SK-N-SH treated with all-trans-retinoic acid at 6 μM for 48 hours (cell line): ENCODE results near the gene BMP4.

Experiments
- ATAC-seq: fragments of 200-7000 bp; cut with Tn5 transposase; 3 replicates; pipeline ENCODE4 v1.9.1; 2020; ENCODE audit warnings: mild to moderate bottlenecking, moderate library complexity
- BACH2 ChIP-seq: fragments of 250-450 bp; sonication (Bioruptor Pico); IDR thresholded peaks from 2 replicates; pipeline ENCODE4 v1.9.0; 2021; ENCODE audit warnings: mild to moderate bottlenecking, borderline replicate concordance
- CSDC2 ChIP-seq: fragments of 250-450 bp; sonication (Bioruptor Pico); IDR thresholded peaks from 2 replicates; pipeline ENCODE4 v1.5.0; 2020; ENCODE audit warnings: mild to moderate bottlenecking, moderate library complexity
- ESRRG ChIP-seq: fragments of 250-450 bp; sonication (Bioruptor Pico); IDR thresholded peaks from 2 replicates; pipeline ENCODE4 v1.6.1; 2021; ENCODE audit warnings: mild to moderate bottlenecking
- GLIS3 ChIP-seq: fragments of 250-450 bp; sonication (Bioruptor Pico); IDR thresholded peaks from 2 replicates; pipeline ENCODE4 v1.5.0; 2020; ENCODE audit warnings: mild to moderate bottlenecking, moderate library complexity
- ISL1 ChIP-seq: fragments of 250-450 bp; sonication (Bioruptor Pico); IDR thresholded peaks from 2 replicates; pipeline ENCODE4 v2.1.2; 2022; ENCODE audit warnings: mild to moderate bottlenecking, moderate library complexity
- OSR1 ChIP-seq: fragments of 250-450 bp; sonication (Bioruptor Pico); IDR thresholded peaks from 2 replicates; pipeline ENCODE4 v1.8.0; 2022; ENCODE audit warnings: moderate library complexity, mild to moderate bottlenecking, inconsistent platforms
- PATZ1 ChIP-seq: fragments of 250-450 bp; sonication (Bioruptor Pico); IDR thresholded peaks from 2 replicates; pipeline ENCODE4 v1.8.0; 2020; ENCODE audit warnings: mild to moderate bottlenecking, moderate library complexity, borderline replicate concordance
- PPARA ChIP-seq: fragments of 250-450 bp; sonication (Bioruptor Pico); IDR thresholded peaks from 2 replicates; pipeline ENCODE4 v1.5.0; 2020; ENCODE audit warnings: mild to moderate bottlenecking, borderline replicate concordance
- RARB ChIP-seq: fragments of 250-450 bp; sonication (Bioruptor Pico); IDR thresholded peaks from 2 replicates; pipeline ENCODE4 v1.8.0; 2021; ENCODE audit warnings: mild to moderate bottlenecking, moderate library complexity
- SNAI2 ChIP-seq: fragments of 250-450 bp; sonication (Bioruptor Pico); IDR thresholded peaks from 2 replicates; pipeline ENCODE4 v1.5.0; 2020; ENCODE audit warnings: mild to moderate bottlenecking, moderate library complexity
- TCF4 ChIP-seq: fragments of 250-450 bp; sonication (Bioruptor Pico); IDR thresholded peaks from 2 replicates; pipeline ENCODE4 v1.8.0; 2021; ENCODE audit warnings: mild to moderate bottlenecking, moderate library complexity, borderline replicate concordance
- TOX ChIP-seq: fragments of 250-450 bp; sonication (Bioruptor Pico); IDR thresholded peaks from 2 replicates; pipeline ENCODE4 v1.8.0; 2021; ENCODE audit warnings: mild to moderate bottlenecking, moderate library complexity, borderline replicate concordance
- TSHZ2 ChIP-seq: fragments of 250-450 bp; sonication (Bioruptor Pico); IDR thresholded peaks from 2 replicates; pipeline ENCODE4 v1.5.0; 2020; ENCODE audit warnings: mild to moderate bottlenecking, moderate library complexity
- ZC3H10 ChIP-seq: fragments of 250-450 bp; sonication (Bioruptor Pico); IDR thresholded peaks from 2 replicates; pipeline ENCODE4 v1.5.1; 2021; ENCODE audit warnings: mild to moderate bottlenecking, moderate library complexity
- ZFP3 ChIP-seq: fragments of 250-450 bp; sonication (Bioruptor Pico); IDR thresholded peaks from 2 replicates; pipeline ENCODE4 v1.5.0; 2020; ENCODE audit warnings: mild to moderate bottlenecking, moderate library complexity
- ZFP30 ChIP-seq: fragments of 450-650 bp; formaldehyde crosslinking; IDR thresholded peaks from 2 replicates; pipeline ENCODE4 v1.5.0; 2022; ENCODE audit warnings: mild to moderate bottlenecking, moderate library complexity
- ZNF565 ChIP-seq: fragments of 450-650 bp; formaldehyde crosslinking; conservative IDR thresholded peaks from 2 replicates; pipeline ENCODE4 v1.5.0; 2020; ENCODE audit warnings: low read depth, mild to moderate bottlenecking, moderate library complexity
- ZNF70 ChIP-seq: fragments of 450-650 bp; formaldehyde crosslinking; IDR thresholded peaks from 2 replicates; pipeline ENCODE4 v1.5.0; 2020; ENCODE audit warnings: mild to moderate bottlenecking, moderate library complexity
- ZNF8 ChIP-seq: fragments of 450-650 bp; formaldehyde crosslinking; IDR thresholded peaks from 2 replicates; pipeline ENCODE4 v1.5.0; 2020; ENCODE audit warnings: mild to moderate bottlenecking, moderate library complexity
- TF ChIP-seq, protein P1 (sequence below): fragments of 250-450 bp; sonication (Bioruptor Pico); IDR thresholded peaks from 2 replicates; pipeline ENCODE4 v1.8.0; 2021; ENCODE audit warnings: low read depth, mild to moderate bottlenecking, moderate library complexity, borderline replicate concordance

BMP4 gene

DNA sequence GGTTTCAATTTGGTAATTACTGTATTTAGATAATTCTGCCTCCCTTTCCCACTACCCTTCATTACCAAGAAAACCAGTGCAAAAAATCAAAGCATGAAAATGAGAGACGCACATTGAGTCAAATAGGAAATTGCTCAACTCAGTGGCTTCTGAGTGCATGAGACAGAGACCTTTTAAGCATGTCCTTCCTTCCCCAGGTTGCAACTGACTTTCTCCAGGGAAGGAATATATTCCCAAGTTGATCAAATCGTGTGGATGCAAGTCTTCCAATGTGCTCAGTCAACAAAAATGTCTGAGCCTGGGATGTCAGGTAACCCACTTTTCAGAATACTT is 12.9 kb downstream of the BMP4 start:
- no peak for ATAC-seq

GRCh38 chr14:53942970-53943750 is 13.5 kb downstream of the BMP4 start:
- TF ChIP-seq GLIS3 (CRISPR knock-in tag) (no peak), PATZ1 (CRISPR knock-in tag) (no peak), ESRRG (CRISPR knock-in tag) (no peak), OSR1 (CRISPR knock-in tag) (no peak), TCF4 (CRISPR knock-in tag) (no peak), TSHZ2 (no peak), ZC3H10 (CRISPR knock-in tag) (no peak), ZNF70 (no peak), ZFP30 (CRISPR knock-in tag) (no peak), TOX (CRISPR knock-in tag) (no peak), ISL1 (CRISPR knock-in tag) (no peak), SNAI2 (CRISPR knock-in tag) (no peak), BACH2 (CRISPR knock-in tag) (no peak), RARB (CRISPR knock-in tag) (no peak), PPARA (CRISPR knock-in tag) (no peak)
- TF ChIP-seq, protein P1, sequence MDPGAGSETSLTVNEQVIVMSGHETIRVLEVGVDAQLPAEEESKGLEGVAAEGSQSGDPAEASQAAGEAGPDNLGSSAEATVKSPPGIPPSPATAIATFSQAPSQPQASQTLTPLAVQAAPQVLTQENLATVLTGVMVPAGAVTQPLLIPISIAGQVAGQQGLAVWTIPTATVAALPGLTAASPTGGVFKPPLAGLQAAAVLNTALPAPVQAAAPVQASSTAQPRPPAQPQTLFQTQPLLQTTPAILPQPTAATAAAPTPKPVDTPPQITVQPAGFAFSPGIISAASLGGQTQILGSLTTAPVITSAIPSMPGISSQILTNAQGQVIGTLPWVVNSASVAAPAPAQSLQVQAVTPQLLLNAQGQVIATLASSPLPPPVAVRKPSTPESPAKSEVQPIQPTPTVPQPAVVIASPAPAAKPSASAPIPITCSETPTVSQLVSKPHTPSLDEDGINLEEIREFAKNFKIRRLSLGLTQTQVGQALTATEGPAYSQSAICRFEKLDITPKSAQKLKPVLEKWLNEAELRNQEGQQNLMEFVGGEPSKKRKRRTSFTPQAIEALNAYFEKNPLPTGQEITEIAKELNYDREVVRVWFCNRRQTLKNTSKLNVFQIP (CRISPR knock-in tag), result no peak
- no peak for ATAC-seq

More for the DNA sequence above, 12.9 kb downstream of the BMP4 start:
- TF ChIP-seq ZNF565 (CRISPR knock-in tag) (no peak), CSDC2 (no peak), ZNF8 (CRISPR knock-in tag) (no peak), RARB (CRISPR knock-in tag) (no peak), ZC3H10 (CRISPR knock-in tag) (no peak), ZNF70 (no peak), ISL1 (CRISPR knock-in tag) (no peak), OSR1 (CRISPR knock-in tag) (no peak), ZFP3 (CRISPR knock-in tag) (no peak)
- TF ChIP-seq, protein P1 (CRISPR knock-in tag), result no peak

GRCh38 chr14:53938136-53938837 is 18.3 kb downstream of the BMP4 start:
- ATAC-seq, result no peak
- TF ChIP-seq ZC3H10 (CRISPR knock-in tag) (no peak), OSR1 (CRISPR knock-in tag) (no peak), PATZ1 (CRISPR knock-in tag) (no peak), ZNF565 (CRISPR knock-in tag) (no peak)
